Measurements from ENCODE around the gene SAPCD2.

DNA sequence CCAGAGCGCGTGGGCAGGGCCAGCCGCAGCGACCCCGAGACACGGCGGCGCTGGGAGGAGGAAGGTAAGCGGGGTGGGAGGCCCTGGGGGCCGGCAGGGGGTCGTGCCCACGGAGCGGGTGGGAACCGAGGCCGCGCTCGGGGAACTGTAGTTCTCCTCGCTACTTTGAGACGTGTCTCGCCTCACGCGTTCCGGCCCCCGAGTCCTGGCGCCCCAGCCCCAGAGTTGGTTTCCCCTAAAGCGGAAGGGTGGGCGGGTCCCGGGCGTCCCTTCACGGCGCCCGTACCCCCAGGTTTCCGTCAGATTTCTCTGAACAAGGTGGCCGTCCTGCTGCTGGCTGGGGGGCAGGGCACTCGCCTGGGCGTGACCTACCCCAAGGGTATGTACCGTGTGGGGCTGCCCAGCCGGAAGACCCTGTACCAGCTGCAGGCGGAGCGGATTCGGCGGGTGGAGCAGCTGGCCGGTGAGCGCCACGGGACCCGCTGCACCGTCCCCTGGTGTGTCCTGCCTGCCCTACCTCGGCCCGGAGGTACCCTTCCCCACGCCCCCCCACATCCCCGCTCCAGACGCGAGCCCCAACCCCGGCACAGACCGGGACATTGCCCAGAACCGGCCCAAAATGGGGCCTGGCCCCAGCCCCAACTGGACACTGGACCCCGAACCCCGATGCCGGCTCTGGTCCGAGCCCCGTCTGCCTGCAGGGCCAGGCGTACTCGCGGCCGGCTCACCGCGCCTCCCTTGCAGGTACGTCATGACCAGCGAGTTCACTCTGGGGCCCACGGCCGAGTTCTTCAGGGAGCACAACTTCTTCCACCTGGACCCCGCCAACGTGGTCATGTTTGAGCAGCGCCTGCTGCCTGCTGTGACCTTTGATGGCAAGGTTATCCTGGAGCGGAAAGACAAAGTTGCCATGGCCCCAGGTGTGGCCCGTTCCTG is 7.7 kb upstream of the SAPCD2 start:
- TF ChIP-seq, protein P1, sequence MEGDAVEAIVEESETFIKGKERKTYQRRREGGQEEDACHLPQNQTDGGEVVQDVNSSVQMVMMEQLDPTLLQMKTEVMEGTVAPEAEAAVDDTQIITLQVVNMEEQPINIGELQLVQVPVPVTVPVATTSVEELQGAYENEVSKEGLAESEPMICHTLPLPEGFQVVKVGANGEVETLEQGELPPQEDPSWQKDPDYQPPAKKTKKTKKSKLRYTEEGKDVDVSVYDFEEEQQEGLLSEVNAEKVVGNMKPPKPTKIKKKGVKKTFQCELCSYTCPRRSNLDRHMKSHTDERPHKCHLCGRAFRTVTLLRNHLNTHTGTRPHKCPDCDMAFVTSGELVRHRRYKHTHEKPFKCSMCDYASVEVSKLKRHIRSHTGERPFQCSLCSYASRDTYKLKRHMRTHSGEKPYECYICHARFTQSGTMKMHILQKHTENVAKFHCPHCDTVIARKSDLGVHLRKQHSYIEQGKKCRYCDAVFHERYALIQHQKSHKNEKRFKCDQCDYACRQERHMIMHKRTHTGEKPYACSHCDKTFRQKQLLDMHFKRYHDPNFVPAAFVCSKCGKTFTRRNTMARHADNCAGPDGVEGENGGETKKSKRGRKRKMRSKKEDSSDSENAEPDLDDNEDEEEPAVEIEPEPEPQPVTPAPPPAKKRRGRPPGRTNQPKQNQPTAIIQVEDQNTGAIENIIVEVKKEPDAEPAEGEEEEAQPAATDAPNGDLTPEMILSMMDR (conservative IDR thresholded peaks at IDR 0.05; ENCODE audit: low read depth in 2 of 2): no peak
- TF ChIP-seq POLR2AphosphoS5 (IDR thresholded peaks at IDR 0.05; ENCODE audit: low read depth) (no peak), CREB1 (CRISPR knock-in tag; IDR thresholded peaks at IDR 0.05; ENCODE audit: low read depth) (no peak), EZH2phosphoT487 (IDR thresholded peaks at IDR 0.05; ENCODE audit: unreplicated experiment) (no peak), EZH2 (IDR thresholded peaks at IDR 0.05; ENCODE audit: low read depth, unreplicated experiment) (no peak), JUNB (IDR thresholded peaks at IDR 0.05; ENCODE audit: unreplicated experiment) (no peak), NANOG (IDR thresholded peaks at IDR 0.05; ENCODE audit: borderline replicate concordance) (no peak), ZNF331 (CRISPR knock-in tag; IDR thresholded peaks at IDR 0.05; ENCODE audit: low read depth) (no peak), ZNF114 (CRISPR knock-in tag; IDR thresholded peaks at IDR 0.05) (no peak)
- TF ChIP-seq, protein P2, sequence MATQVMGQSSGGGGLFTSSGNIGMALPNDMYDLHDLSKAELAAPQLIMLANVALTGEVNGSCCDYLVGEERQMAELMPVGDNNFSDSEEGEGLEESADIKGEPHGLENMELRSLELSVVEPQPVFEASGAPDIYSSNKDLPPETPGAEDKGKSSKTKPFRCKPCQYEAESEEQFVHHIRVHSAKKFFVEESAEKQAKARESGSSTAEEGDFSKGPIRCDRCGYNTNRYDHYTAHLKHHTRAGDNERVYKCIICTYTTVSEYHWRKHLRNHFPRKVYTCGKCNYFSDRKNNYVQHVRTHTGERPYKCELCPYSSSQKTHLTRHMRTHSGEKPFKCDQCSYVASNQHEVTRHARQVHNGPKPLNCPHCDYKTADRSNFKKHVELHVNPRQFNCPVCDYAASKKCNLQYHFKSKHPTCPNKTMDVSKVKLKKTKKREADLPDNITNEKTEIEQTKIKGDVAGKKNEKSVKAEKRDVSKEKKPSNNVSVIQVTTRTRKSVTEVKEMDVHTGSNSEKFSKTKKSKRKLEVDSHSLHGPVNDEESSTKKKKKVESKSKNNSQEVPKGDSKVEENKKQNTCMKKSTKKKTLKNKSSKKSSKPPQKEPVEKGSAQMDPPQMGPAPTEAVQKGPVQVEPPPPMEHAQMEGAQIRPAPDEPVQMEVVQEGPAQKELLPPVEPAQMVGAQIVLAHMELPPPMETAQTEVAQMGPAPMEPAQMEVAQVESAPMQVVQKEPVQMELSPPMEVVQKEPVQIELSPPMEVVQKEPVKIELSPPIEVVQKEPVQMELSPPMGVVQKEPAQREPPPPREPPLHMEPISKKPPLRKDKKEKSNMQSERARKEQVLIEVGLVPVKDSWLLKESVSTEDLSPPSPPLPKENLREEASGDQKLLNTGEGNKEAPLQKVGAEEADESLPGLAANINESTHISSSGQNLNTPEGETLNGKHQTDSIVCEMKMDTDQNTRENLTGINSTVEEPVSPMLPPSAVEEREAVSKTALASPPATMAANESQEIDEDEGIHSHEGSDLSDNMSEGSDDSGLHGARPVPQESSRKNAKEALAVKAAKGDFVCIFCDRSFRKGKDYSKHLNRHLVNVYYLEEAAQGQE (IDR thresholded peaks at IDR 0.05; ENCODE audit: unreplicated experiment): no peak
- TF ChIP-seq, protein P3, sequence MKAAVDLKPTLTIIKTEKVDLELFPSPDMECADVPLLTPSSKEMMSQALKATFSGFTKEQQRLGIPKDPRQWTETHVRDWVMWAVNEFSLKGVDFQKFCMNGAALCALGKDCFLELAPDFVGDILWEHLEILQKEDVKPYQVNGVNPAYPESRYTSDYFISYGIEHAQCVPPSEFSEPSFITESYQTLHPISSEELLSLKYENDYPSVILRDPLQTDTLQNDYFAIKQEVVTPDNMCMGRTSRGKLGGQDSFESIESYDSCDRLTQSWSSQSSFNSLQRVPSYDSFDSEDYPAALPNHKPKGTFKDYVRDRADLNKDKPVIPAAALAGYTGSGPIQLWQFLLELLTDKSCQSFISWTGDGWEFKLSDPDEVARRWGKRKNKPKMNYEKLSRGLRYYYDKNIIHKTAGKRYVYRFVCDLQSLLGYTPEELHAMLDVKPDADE (IDR thresholded peaks at IDR 0.05): no peak
- TF ChIP-seq, protein P4, sequence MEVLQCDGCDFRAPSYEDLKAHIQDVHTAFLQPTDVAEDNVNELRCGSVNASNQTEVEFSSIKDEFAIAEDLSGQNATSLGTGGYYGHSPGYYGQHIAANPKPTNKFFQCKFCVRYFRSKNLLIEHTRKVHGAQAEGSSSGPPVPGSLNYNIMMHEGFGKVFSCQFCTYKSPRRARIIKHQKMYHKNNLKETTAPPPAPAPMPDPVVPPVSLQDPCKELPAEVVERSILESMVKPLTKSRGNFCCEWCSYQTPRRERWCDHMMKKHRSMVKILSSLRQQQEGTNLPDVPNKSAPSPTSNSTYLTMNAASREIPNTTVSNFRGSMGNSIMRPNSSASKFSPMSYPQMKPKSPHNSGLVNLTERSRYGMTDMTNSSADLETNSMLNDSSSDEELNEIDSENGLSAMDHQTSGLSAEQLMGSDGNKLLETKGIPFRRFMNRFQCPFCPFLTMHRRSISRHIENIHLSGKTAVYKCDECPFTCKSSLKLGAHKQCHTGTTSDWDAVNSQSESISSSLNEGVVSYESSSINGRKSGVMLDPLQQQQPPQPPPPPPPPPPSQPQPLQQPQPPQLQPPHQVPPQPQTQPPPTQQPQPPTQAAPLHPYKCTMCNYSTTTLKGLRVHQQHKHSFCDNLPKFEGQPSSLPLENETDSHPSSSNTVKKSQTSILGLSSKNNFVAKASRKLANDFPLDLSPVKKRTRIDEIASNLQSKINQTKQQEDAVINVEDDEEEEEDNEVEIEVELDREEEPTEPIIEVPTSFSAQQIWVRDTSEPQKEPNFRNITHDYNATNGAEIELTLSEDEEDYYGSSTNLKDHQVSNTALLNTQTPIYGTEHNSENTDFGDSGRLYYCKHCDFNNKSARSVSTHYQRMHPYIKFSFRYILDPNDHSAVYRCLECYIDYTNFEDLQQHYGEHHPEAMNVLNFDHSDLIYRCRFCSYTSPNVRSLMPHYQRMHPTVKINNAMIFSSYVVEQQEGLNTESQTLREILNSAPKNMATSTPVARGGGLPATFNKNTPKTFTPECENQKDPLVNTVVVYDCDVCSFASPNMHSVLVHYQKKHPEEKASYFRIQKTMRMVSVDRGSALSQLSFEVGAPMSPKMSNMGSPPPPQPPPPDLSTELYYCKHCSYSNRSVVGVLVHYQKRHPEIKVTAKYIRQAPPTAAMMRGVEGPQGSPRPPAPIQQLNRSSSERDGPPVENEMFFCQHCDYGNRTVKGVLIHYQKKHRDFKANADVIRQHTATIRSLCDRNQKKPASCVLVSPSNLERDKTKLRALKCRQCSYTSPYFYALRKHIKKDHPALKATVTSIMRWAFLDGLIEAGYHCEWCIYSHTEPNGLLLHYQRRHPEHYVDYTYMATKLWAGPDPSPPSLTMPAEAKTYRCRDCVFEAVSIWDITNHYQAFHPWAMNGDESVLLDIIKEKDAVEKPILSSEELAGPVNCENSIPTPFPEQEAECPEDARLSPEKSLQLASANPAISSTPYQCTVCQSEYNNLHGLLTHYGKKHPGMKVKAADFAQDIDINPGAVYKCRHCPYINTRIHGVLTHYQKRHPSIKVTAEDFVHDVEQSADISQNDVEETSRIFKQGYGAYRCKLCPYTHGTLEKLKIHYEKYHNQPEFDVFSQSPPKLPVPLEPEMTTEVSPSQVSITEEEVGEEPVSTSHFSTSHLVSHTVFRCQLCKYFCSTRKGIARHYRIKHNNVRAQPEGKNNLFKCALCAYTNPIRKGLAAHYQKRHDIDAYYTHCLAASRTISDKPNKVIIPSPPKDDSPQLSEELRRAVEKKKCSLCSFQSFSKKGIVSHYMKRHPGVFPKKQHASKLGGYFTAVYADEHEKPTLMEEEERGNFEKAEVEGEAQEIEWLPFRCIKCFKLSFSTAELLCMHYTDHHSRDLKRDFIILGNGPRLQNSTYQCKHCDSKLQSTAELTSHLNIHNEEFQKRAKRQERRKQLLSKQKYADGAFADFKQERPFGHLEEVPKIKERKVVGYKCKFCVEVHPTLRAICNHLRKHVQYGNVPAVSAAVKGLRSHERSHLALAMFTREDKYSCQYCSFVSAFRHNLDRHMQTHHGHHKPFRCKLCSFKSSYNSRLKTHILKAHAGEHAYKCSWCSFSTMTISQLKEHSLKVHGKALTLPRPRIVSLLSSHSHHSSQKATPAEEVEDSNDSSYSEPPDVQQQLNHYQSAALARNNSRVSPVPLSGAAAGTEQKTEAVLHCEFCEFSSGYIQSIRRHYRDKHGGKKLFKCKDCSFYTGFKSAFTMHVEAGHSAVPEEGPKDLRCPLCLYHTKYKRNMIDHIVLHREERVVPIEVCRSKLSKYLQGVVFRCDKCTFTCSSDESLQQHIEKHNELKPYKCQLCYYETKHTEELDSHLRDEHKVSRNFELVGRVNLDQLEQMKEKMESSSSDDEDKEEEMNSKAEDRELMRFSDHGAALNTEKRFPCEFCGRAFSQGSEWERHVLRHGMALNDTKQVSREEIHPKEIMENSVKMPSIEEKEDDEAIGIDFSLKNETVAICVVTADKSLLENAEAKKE (CRISPR knock-in tag; IDR thresholded peaks at IDR 0.05): no peak
